GM18868 (cell line): ENCODE results near the gene MBD4.
"Not testable (repeated sequence)": the region's sequence is repeated elsewhere in the genome, so short reads cannot be mapped to it uniquely, and the experiment has no call there.

ENCODE experiments used
- ATAC-seq: cut with Tn5 transposase; IDR thresholded peaks from one replicate; pipeline ENCODE4 v1.9.1; 2021; ENCODE audit warnings: mild to moderate bottlenecking, moderate library complexity; ENCODE audit not compliant: unreplicated experiment

The MBD4 gene

GRCh38 chr3:129432671-129433070 is 7.1 kb downstream of the MBD4 start:
- ATAC-seq: no peak

DNA sequence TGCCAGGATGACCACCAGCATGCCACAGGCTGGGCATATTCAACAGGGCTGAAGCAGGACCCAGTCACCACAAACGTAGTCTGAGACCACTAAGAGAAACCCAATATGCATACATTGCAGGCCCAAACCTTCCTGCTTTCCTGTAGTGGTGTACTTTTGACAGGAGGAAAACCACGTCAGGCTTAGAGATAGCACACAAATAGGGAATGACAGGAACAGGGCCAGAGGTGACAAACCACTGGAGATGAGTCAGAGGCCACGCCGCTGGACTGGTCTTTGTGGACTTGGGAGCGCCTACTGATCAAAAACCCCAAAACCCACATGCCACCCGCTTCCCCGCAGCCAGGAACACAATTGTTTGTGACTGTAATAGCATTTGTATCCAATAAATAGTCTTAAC is 7.7 kb downstream of the MBD4 start:
- ATAC-seq: no peak

DNA sequence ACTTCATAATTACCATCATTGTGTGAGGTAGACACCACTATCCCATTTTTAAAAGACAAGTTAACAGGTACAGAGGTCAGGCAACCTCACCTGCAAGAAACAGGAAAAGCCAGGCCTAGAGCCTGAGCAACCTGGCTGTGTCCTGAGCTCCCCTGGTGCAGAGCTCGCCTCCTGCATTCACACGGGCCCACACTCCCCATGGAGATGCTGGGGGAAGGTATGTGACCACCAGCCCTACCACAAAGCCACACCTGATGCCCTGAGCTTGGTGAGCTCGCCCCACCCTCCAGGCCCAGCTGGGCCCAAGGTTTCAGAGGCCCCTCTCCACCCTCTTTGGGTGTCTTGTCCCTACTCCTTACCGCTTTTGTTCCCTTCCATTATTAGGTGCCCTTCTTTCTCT is 10.1 kb downstream of the MBD4 start:
- no peak for ATAC-seq

DNA sequence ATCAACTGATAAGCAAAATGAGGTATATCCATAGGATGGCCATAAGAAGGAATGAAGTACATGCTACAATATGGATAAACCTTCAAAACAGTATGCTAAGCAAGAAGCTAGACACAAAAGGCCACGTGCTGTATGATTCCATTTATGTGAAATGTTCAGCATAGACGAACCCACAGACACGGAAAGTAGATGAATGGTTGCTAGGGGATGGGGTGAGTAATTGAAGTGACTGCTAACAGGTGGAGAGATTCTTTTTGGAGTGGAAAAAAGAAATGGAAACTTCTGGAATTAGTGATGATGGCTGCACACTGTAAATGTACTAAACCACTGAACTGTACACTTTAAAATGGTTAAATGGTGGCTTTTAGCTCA is 10.7 kb downstream of the MBD4 start:
- no peak for ATAC-seq

- peak; percentile 95 for ATAC-seq
Measured at GRCh38 chr3:129428376-129429079, 11.2 kb downstream of the MBD4 start, which contains the start of gene EFCAB12. TSS of gene EFCAB12 (minus strand) at chr3:129428636. CDS start at chr3:129428488, 148 bp downstream.

DNA sequence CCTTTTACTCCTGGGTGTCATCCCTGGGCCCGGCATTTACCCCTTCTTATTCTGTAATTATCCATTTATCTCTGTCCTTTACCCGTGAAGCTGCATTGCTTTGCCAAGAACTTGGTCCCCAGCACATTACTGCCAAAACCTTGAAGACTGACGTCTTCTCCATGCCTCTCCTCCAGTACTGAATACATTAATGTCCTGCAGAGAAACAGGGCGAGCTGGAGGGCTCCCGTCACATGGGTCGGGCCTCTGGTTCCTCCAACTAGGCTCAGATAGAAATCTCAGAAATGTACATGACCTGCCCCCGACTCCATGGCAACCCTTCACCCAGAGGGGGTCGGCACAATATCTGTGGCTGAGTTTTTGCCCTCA is 11.8 kb downstream of the MBD4 start:
- ATAC-seq: no peak

- ATAC-seq: no peak
Measured at GRCh38 chr3:129425619-129426018, 14.1 kb downstream of the MBD4 start.

- ATAC-seq: no peak
Measured at GRCh38 chr3:129425213-129425612, 14.5 kb downstream of the MBD4 start.

GRCh38 chr3:129424185-129424841 is 15.4 kb downstream of the MBD4 start:
- ATAC-seq: peak; percentile 75

DNA sequence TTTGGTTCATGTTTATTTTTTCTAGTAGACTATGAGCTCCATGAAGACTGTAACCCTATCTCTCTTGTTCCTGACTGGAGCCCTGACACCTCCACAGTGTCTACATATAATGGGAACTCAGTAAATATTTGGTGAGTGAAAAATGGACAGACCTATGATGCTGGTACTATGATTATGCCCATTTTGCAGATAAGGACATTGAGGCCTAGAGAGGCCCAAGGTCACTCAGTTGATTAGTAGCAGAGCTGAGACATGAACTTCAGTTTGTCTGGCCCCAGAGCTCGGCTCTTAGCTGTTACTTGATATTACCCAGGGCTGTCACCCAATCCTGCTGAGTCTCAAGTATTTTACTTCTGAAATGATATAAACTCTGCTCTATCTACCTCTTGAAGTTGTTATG is 16.9 kb downstream of the MBD4 start:
- ATAC-seq: no peak

DNA sequence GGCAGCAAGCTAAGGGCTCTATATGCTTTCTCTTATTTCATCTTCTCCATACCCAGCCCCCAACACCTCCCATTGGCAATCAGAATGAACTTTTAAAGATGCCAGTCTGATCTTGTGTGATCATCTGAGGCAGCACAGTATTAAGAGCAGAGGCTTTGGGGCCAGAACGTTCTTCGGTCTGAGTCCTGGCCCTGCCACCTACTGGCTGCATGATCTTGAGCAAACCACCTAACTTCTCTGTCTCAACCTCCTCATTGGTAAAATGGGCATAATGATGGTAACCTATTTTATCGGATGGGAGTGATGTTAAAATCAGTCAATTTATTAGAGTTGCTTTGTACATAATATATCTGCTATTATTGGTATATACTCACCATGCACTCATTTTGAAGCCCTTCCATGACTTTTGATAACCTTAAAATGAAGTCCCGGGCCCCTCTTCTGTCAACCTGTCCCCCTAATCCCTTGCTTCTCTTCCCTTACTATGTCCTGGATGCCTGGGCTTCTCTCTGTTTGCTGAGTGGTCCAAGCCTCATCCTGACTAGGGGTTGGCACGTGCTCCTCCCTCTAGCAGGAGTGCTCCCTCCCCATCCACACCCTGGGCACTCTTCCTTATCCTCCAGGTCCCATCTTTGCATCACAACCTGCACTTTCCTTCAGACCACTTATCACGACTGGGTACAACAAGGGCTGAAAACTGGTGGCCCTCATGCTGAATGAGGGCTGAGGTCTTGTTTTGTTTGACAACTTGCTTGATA is 17.6 kb downstream of the MBD4 start:
- ATAC-seq: no peak

- no peak for ATAC-seq
Measured at GRCh38 chr3:129421236-129421883, 18.4 kb downstream of the MBD4 start.

GRCh38 chr3:129419476-129419875 is 20.3 kb downstream of the MBD4 start:
- ATAC-seq: no peak

GRCh38 chr3:129418041-129418973 is 21.4 kb downstream of the MBD4 start:
- ATAC-seq: no peak

DNA sequence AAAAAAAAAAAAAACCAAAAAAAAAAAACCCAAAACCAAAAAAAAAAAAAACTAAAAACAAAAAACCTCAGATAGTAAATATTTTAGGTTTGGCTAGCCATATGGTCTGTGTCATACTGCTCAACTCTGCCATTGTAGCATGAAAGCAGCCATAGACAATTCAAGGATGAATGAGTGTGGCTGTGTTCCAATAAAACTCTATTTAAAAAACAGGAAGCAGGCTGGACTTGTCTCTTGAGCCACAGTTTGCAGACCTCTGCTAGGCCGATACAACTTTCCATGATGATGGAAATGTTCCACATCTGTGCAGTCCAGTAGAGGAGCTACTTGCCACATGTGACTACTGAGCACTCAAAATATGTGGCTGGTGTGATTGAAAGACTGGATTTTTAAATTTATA is 22.4 kb downstream of the MBD4 start:
- no peak for ATAC-seq

- ATAC-seq: no peak
Measured at GRCh38 chr3:129416415-129416814, 23.3 kb downstream of the MBD4 start.

GRCh38 chr3:129415830-129416229 is 23.9 kb downstream of the MBD4 start:
- no peak for ATAC-seq

DNA sequence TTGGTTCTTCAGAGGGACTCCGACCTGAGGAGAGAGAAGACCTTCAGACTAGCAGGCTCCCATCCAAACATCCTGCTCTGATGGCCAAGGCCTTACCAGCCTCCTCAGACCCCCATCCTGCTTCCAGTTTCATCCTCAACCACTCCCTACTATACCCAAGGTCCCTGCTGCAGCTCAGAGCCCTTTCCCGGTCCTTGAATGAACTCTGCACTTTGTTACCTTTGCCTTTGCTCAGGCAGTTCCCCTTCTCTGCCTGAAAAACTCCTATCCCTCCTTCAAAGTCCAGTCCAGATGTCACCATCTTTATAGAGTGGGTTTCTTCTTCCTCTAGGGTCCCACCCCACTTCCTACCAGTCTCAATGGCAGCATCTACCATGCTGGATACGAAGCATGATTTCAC is 24.4 kb downstream of the MBD4 start:
- ATAC-seq: no peak

DNA sequence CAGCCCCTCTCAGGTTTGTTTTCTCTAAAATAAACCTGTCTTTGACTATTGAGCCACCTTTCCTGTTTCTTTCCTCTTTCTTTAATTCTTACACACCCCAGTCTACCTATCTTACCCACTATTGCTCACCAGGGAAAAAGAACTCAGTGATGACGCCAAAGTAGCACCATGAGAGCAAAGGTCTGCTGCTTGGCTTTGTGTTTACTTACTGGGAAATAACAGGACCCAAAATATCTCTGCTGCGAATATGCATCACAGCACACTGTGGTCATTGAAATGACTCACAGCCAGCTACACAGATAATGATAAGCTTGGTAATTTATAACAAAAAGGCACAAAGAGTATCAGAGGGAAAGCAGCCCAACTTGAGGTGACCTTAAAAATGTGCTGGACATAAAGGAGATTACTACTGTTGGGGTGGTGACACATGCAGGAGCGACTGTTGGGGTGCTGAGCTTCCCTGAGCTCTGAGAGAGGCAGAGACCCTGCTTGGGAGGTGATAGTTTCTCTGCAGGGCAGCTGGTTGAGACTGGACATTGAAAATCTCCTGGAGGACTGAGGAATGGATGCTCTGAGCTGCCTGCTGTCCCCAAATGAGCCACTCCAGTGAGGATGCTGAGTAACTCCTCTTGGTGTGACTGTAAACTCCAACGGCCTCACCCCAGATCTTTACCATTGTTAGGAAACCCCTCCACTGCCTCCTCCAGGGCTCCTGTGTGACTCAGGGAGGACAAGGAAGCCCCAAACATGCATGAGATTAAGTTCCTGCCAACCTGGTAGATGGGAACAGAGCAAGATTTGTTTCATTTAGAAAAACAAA is 25.9 kb downstream of the MBD4 start:
- peak; percentile 94 for ATAC-seq

DNA sequence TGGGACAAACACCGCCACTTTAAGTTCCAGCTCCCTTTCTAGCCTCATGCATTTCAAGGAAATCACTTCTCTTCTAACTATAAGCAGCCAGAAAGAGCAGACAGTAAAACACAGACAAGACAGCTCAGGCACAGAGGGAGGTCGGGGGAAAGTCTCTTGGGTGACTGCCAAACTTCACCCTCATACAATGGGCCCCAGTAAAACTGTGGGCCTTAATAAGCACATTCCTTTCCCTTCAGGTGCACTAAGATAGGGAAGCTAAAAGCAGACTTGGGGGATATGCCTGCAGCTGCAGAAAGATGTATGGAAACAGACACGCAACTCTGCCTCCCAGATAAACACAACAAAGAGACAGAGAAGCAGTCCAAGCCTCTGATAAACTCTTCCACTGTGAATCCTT is 26.5 kb downstream of the MBD4 start:
- ATAC-seq: not testable (repeated sequence)
